GM19023 (cell line): Measurements from ENCODE around the gene EML1.

ENCODE experiments used
- ATAC-seq: cut with Tn5 transposase; IDR thresholded peaks from one replicate; pipeline ENCODE4 v1.9.1; 2021; ENCODE audit warnings: mild to moderate bottlenecking, moderate library complexity; ENCODE audit not compliant: unreplicated experiment

EML1 gene

GRCh38 chr14:99889268-99889667 is 96.1 kb downstream of the EML1 start:
- no peak for ATAC-seq

- no peak for ATAC-seq
Measured at GRCh38 chr14:99891266-99891665, 98.1 kb downstream of the EML1 start.

DNA sequence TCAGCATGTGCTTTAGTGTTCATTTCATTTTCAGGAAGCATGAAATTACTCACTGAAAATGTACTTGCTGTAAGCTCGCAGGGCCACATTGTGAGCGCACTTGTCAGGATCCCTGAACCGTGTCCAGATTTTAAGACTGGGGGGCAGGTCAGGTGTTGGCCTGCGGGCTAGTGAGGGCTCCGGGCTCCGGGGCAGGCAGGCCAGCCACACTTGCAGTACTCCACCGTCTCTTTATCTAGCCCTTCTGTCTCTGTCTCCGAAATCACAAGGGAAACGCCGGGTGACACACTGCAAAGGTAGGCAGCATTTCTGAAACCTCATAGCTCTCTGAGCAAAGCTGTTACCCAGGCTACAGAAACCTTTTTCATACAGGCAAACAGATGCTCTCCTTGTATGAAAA is 98.7 kb downstream of the EML1 start:
- ATAC-seq = no peak

DNA sequence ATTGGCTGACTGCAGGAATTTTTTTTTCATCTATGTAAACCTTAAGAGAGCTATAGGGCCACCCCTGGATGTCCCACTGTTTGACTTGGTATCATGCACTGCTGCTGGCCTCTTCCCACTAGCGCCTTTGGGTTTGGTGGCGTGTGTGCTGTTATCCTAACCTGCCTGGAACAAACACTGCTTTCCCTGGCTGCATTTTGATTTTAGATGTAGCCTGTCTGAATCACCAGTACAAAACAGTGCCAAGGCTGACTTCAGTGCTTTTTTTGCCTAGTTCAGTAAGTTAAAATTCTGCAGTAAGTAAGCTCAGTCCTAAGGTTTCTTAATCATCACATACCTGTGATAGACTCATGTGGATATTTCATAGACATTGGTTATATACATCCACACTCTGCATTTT is 99.2 kb downstream of the EML1 start:
- ATAC-seq = no peak

- ATAC-seq = no peak
Measured at GRCh38 chr14:99896361-99896760, 103.1 kb downstream of the EML1 start.

- no peak for ATAC-seq
Measured at GRCh38 chr14:99899578-99900178, 106.5 kb downstream of the EML1 start.

GRCh38 chr14:99902925-99903324 is 109.7 kb downstream of the EML1 start:
- no peak for ATAC-seq

- ATAC-seq = no peak
Measured at GRCh38 chr14:99904506-99904905, 111.3 kb downstream of the EML1 start.

DNA sequence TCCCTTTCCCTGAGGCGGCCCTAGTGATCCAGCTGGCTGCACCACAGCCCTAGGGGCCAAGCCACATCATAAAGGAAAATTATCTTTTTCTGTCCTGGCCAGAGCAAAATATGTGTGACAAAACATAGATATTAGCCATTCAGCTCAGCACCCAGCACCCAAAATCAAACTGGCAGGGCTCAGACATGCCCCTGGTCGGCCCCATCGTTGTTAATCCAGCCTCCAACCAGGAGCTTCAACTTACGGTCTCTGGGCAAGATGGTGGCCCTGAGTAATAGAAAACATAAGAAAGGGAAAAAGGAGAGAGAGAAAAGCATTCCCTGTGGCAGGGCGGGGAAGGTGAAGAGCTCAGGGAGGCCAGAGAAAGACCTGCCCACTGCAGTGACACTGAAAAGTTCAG is 111.9 kb downstream of the EML1 start:
- ATAC-seq = no peak

- no peak for ATAC-seq
Measured at GRCh38 chr14:99907761-99908652, 114.8 kb downstream of the EML1 start.

GRCh38 chr14:99908653-99909250 is 115.5 kb downstream of the EML1 start:
- ATAC-seq = no peak

GRCh38 chr14:99909513-99910064 is 116.4 kb downstream of the EML1 start:
- ATAC-seq = no peak

- ATAC-seq = no peak
Measured at GRCh38 chr14:99910337-99911309, 117.4 kb downstream of the EML1 start.

DNA sequence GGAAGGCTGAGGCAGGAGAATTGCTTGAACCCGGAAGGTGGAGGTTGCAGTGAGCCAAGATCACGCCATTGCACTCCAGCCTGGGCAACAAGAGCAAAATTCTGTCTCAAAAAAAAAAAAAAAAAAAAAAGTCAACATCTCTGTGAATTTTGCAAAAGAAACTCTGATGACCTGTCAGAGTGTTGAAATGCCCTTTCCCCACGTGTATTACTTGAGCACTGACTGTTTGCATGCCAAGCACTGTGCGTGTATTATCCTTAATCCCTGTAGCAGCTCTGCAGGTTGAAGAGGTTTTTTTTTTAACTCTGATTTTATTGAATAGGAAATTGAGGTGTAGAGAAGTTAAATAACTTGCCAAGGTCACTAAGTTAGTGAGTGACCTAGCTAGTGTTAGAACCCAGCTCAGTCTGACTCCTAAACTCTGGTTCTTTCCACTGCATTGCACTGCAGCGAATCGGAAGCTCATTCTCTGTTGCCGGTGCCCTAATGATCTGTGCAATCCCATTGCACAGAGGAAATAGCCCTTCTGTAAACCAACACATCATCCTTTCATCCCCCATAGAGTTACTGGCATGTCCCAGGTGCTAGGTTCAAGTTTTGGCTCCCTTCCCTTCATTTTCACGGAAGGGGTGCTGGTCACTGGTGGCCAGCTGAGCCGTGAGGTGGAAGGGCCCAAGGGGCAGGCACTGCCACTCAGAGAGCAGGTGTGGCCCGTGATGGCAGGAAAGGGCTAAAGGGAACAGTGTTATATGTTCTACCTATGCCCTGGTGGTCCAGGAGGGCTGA is 122.3 kb downstream of the EML1 start:
- no peak for ATAC-seq

- no peak for ATAC-seq
Measured at GRCh38 chr14:99916091-99916383, 122.8 kb downstream of the EML1 start.

GRCh38 chr14:99918781-99919180 is 125.6 kb downstream of the EML1 start:
- no peak for ATAC-seq

GRCh38 chr14:99921425-99921824 is 128.2 kb downstream of the EML1 start:
- no peak for ATAC-seq

DNA sequence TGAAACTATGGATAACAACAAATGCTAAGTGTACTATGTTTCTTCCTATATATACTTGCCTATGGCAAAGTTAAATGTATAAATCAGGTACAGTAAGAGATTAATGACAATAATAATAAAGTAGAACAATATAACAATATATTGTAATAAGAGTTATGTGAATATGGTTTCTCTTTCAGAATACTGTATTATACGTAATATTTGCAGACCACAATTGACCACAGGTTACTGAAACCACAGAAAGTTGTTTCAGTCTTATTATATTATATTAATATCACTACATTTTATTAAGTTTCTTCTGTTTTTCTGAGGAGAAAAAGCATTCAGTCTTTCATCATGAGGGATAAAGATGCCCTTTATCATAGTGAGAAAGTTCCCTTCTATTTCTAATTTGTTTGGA is 131.2 kb downstream of the EML1 start:
- ATAC-seq = no peak

DNA sequence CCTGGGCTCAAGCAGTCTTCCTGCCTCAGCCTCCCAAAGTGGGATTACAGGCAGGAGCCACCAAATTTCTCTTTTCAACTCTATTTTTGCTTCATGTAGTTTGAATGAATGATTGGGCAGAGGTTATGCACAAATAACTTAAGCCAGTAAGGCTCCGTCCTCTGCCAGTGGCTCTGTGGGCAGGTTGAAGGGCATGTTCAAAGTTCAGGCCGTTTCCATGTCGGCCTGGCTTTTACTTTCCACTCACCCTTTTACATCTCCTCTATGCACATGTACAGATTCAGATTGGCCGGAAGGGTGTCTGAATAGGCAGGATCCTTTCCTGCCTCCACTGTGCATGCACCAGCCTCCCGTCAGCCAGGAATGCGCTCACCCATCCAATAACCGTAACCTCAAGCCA is 132.3 kb downstream of the EML1 start:
- ATAC-seq = no peak

DNA sequence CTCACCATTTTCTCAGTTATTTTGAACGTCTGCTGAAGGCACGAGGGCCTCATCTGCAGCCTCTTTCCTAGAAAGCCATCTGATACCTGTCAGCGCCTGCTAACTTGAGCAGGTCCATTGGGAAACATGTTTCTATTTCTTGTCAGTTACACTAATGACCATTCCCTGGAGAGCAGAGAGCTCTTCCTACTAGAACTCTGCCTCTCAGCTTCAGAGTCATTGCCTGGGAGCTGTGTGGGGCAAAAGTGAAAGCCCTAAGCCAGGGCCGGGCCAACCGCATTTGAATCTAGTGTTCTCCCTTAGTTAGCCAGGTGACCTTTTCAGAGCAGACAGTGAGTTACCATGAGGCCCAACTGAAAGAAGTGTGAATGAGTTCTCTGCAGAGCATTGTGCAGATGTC is 135.8 kb downstream of the EML1 start:
- ATAC-seq = no peak
